GM19395 (cell line): ENCODE measurements around the gene CAMK2B.

Source experiments
- ATAC-seq: cut with Tn5 transposase; IDR thresholded peaks from one replicate; pipeline ENCODE4 v1.9.1; 2021; ENCODE audit warnings: mild to moderate bottlenecking, moderate library complexity; ENCODE audit not compliant: unreplicated experiment

CAMK2B gene

DNA sequence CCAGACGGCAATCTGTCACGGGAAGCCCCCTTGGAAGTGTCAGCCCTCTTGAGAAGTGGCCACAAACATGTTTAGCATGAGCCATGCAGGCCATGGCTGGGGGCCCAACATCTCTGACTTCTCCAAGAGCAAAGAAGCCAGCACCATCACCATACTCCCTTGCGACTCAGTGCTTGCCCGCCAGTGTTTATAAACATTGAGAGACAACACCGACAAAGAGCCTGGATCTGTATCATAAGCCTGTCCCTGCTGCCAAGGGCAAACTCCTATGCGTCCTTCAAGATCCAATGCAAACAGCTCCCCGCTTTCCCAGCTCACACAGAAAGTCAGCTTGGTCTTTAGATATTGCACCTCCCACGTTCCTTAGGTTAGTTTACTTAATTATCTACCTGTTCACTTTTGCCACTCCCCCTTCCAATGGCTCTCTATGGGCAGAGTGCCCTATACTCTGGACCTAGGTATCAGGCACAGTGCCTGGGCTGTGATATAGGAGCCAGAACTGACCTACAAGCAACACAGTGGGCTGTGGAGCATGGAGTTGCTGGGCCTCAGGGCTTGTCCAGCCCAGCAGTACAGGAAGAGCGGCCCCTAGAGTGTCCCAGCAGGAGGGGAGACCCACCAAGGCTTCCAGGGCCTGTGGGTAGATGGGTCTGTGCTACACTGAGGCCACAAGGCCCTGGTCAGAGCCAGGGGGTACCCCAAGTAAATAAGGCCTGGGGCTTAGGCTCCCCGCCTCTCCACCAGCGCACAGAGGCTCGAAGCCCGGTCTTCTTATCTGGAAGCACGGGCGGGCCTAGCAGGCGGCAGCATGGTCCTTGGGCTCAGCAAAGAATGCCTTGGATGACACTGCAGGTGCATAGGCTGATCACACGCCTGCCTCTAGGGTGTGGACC, 37.7 kb downstream of the CAMK2B start:
- ATAC-seq, result no peak

DNA sequence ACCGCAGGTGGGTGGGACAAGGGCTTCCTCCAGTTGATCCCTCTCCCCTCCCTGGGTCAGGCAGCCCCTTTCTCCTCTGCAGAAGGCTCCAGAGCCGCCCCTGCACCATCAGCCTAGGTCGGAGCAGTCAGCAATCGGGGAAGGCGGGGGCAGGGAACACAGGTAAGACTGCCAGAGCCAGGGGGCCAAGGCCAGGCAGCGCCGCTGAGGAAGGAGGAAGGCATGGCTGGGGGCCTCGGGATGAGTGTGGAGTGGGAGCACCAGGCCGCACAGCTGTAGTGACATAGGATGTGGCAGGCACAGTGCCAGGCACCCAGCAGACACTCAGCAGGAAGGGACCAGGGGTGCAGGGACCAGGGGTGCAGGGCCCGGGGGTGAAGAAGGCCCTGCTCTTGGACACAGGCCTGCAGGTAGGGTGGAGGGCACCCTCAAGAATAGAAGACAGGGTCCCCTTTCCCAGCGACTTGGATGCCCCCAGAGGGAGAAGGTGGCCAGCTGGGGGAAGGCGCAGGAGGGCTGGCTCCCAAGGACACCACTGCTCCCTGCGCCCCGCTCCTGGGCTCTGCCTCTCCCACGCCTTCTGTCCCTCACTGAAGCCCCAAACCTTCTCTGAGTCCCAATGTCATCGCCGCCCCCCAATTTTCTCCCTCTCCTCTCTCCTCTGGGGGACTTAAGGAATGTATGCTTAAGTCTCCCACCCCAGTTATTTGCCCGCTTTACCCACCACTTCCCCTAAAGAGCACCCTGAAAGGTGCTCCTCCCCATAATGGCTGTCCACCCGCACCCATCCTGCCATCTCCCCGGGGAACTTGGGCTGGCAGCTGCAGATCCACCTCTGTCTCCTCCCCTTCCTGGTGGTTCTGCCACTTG, 38.5 kb downstream of the CAMK2B start:
- no peak for ATAC-seq

DNA sequence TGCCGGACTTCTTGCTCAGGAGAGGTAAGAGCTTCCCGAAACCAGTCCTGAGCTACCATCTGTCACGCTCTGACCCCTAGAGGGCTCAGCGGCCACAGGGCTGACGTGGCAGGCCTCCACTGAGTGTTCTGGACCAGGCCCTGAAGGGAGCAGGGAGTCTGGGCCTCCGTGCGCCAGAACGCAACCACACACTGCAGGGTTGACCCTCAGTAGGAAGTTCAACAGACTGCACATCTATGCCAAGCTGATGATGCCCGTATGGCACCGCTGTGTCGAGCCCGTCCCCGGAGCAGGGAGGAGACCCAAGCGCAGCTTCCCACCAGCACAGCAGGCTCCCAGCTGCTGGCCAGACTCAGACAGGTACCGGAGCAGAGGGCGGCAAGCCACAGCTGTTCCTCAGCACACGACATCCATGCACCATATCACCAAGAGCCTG, 39.2 kb downstream of the CAMK2B start:
- no peak for ATAC-seq

DNA sequence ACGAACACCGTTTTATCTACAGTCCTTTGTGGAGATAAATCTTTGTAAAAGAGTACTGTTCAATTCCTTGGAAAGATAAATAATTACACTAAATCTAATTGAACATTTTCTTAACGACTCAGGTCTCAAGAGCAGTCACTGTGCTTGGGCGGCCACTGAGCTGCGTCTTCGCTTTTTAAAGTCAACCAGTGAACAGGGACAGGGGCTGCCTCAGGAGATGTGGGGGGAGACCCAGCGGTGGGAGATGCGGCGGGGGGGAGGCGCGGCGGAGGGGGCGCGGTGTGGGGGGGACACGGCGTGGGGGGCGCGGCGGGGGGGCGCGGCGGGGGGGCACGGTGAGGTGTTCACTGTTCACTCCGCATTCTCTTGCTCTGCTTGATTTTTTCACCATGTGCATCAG, 39.8 kb downstream of the CAMK2B start:
- no peak for ATAC-seq

DNA sequence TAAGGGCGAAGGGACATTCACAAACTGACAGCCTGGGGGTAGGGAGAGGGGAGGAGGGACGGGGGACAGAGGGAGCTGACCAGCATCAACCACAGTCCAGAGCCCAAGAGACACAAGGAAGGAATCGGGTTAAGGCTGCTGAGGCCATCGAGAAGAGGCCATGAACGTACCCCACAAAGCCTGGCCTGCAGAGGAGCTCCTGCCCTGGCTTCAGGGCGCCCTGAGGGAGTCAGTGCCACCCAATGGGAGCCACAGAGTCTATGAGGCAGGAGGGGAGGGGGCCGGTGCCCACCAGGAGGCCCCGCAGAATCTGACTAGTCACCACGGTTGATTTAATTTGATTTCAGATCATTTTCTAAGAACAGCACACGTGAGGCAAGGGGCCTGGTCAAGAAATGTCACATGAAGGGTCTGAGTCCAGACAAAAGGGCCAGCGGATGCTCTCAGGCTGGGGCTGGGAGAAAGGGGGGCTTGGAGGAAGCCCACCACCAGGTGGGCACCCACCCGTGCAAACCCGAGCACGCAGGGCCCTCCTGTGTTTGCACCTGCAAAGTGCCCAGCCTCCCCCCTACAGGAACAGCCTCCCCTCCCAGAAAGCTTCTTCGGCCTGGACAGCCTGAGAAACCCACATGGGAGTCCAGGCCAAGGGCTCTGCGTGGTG, 40.4 kb downstream of the CAMK2B start:
- ATAC-seq, result no peak

DNA sequence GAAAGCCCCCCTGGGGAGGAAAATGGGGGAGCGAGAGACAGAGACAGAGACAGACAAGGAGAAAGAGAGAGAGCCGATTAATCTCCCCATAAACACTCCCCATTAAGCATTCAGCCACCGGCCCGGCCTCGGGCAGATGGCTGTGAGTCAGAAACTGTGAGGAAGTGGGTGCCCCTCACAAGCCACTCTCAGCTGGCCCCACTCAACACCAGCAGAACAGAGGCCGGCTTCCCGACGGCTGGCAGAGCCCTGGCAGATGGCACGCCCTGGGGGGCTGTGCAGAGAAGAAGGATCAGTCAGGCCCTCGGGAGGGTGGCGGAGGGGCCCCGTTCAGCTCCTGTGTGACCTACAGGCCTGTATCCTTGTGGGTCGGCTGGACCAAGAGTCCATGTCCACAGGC, 41.2 kb downstream of the CAMK2B start:
- ATAC-seq, result no peak

DNA sequence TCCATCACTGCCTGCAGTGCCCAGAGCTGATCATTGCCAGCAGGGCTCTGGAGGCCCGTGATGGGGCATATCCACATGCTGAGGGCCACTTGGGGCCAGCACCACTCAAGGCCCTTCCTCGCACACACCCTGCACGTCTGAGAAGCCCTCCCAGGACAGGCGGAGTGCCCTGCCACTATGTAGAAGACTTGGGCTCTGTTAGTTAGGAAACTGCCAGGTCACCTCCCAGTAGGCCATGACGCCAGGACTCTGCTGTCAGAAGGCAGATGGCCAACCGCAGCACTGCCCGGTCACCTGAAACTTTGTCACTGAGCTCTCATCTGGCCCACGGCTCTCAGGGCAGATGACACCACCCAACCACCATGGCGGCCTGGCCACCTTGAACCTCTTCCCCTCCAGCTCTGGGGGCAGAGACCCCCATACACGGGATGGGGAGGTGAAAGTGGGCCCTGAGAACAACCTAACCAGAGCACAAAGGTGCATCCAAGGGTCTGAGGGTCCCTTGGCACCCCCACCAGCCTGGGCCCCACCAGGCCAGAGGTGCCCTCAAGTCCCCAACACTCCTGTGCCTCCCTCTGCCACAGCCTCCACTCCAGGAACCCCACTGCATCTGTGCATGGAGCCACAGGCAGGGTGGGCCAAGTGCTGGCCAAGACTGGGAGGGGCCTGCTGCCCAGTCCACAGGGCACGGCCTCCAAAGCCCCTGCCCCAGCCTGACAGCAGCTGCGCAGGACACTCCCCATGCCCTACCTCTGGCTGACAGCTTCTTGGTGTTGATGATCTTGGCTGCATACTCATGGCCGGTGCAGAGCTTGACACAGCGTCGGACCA, 41.8 kb downstream of the CAMK2B start:
- no peak for ATAC-seq

DNA sequence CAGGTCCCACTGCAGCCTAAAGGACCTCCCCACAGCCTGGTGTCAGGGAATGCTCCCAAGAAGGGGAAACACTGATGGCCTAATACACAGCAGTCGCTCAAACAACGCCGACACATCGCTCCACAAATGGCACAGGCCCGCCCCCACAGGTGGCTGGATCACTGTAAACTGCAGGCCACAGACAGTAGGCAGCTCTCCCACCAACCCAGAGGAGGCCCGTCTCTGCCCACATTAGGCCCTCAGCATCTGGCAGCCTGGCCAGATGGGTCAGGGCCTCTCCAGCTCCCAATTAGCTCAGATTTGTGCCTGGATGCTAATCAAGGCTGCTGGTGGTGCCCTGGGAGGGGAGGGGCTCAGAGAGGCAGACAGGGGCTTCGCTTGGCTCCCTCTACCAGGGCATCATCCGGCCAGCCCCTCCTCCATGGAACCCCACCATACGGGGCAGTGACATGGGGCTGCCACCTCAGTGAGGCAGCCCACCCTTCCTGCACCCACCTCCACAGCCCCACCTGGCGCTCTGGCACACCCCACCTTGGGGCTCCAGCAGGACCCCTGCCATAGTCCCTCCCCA, 42.7 kb downstream of the CAMK2B start:
- no peak for ATAC-seq

DNA sequence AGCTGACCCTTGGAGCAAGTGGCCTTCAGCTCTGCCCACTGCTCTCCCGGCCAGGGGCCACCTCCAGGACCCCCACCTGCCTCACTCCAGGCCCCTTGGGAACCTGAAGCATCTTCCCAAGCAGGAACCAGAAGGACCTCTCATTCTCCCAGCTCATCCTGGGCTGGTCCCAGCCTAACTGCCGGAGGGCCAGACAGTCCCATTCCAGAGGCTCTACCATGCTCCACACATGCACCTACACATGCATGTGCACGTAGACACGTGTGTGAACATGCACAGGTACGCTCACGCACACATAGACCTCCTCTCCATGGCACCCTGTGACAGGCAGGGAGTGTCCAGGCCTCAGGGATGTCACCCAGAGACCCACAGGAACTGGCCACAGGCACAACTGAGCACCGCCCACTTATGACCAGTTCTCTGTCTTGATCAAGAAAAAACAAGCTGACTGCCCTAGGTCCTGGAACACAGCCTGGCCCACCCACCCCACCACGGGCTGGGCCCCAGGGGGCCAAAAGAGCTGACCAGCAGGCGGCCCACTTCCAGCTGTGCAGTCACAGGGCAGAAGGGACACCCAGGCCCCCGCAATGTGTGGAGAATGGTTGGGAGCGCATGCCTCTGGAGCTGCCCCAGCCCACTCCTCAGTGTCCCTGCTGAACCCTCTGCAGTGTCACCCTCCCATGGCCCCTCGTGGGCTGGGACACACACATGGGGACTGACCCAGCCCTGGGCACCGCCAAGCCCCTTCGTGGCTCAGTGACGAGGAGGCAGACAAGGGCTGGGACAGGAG, 43.4 kb downstream of the CAMK2B start:
- no peak for ATAC-seq

DNA sequence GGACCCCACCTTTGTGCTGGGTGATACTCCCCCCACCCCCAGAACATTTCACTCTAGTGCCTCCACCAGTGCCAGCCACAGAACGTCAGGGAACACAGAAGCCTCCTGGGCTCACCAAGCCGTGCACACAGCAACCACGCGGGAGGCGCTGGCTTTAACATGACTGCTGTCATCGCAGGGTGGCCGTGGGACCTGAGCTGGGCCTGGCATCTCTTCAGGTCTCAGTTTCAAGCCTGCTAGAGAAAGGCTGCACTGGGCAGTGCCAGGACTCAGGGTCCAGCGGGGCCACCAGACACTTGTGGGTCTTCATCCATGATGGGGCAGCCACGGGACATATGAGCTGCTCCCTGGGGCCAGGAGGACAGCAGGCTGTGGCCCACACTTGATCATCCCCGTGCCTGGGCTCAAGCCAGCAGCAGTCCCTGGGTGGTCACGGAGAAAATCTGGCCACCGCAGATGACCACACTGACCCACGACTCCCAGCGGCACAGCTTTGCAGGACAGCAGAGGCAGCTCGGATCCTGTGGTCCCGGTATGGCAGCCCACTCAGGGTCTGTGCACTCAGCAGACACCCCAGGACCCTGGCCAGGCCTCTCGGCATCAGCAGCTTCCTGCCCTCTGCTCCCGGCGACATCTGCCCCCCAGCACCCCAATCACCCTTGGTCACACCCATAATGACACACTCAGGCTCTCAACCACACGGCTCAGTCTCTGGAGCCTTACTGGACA, 44.2 kb downstream of the CAMK2B start:
- no peak for ATAC-seq

DNA sequence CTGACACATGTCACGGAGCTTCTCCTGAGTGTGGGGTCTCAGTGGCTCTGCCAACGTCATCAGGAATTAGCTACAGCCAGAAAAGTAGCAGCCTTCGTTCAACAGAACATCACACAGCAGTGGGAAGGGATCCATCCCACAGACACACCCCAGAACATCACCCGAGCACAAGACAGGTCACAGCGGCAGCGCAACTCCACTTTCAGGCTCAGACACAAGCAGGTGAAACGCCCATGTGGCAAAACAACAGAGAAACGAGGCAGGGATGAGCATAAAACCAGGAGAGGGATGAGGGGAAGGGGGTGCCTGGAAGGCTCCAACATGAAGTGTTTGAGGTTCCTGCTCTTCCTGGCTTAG, 44.8 kb downstream of the CAMK2B start:
- no peak for ATAC-seq

DNA sequence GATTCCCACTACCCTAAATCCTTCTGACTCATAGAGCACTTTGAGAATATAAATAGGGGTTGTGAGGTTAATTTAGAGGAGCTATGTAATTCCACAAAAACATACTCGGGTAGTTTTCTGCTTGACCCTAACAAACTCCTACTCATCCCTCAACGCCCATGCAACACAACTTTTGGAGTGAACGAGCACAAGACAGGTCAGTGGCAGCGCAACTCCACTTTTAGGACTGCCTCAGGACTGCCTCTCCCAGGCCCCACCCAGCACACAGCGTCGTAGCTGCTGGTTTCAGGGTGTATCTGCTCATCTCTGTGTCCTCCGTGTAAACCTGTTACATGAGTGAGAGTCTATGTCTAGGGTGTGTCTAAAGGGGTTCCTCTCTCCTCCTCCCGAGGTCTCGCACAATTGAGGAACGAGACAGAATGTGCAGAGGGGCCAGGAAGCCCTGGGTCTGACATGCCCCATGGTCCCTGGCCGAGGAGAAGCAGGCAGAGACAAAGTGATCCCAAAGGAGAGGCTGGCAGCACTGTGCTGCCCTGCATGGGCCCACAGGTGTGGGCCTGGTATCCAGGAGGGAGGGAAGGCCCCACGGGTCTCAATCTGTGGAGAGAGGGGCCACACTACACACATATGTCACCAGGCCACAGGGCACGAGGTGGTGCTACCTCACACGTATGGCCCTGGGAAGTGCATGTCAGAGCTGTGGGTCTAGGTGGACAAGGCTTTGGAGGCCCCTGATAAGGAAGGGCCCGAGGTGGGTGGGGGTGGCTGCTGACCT, 45.5 kb downstream of the CAMK2B start:
- no peak for ATAC-seq

DNA sequence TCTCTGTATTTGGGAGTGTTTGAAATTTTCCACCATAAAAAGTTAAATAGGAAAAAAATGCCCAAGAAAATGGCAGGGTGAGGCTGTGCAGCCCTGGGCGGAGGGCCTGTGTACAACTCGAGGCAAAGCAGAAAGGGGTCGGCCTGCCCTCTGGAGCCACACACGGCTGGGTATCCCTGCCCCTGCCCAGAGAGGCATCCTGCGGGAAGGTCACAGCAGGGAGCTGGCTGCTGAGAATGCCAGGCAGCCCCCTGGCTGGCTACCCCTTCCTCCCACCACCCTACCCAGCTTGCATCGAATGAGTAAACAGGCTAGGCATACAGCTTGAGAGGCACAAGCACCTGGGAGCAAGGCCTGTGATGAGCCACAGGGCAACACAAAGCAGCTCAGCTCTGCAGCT, 46.1 kb downstream of the CAMK2B start:
- ATAC-seq, result no peak

DNA sequence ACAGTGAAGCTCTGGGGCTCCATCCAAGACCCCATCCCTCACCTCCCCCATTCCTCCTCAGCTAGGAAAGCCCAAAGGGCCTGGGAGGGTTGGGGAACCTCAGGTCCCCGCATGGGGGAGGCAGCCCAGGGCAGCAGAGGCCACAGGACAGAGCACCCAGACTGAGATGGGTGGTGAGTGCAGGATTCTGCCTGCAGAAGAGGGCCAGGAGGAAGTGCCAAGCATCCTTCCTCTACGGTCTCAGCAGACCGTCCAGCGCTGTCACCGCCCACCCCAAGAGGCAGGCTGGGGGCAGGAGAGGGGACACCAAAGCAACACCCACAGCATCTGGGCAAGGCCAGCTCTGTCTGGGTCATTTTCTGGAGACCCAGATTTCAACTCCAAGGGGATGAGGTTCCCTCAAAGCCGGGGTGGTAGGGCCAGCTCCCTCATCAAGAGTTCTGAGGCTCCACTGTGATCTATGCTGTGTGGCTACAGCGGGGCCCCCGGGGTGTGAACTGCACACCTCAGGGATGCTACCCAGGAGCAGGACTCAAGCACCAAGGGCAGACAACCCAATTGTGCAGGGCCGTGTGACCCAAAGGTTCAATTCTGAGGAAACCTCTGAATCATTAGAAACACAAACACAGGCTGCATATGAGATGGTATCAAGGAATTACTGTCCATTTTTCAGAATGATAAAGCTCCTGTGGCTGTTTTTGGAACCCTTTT, 46.8 kb downstream of the CAMK2B start:
- no peak for ATAC-seq

DNA sequence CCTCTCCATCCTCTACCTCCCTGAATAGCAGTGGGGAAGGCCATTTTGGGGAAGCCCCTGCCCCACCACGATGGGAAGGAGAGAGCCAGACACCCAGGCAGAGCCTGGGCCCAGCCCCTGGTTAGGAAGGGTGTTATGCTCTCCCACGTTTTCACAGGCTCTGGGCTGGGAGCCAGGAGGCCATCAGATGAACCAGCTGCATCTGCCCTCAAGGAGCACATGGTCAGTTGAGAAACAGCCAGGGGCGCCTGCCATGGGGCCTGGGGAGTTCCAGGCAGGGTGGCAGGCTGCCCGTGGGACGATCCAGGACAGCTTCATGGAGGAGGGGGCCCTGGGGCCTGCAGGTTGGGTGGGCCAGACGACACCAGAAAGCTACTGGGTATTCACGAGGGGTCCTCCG, 47.5 kb downstream of the CAMK2B start:
- no peak for ATAC-seq

DNA sequence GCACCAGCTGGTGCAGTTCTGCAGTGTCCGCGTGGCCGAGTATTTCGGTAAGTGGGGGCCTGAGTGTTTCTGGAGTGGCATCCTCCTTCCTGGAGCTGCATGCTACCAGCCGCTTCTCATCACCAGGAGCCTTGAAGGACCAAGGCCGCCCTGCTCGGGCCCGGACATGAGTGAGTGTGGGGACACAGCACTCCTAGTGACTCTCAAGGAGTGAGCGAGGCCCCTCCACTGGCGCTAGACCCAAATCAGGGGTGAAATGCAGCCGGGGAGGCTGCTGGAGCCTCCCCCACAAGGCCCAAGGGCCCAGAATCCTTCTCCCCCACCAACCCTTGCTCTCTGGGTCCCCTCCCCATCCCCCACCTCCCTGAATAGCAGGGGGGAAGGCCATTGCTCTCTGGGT, 48.0 kb downstream of the CAMK2B start:
- ATAC-seq, result no peak

DNA sequence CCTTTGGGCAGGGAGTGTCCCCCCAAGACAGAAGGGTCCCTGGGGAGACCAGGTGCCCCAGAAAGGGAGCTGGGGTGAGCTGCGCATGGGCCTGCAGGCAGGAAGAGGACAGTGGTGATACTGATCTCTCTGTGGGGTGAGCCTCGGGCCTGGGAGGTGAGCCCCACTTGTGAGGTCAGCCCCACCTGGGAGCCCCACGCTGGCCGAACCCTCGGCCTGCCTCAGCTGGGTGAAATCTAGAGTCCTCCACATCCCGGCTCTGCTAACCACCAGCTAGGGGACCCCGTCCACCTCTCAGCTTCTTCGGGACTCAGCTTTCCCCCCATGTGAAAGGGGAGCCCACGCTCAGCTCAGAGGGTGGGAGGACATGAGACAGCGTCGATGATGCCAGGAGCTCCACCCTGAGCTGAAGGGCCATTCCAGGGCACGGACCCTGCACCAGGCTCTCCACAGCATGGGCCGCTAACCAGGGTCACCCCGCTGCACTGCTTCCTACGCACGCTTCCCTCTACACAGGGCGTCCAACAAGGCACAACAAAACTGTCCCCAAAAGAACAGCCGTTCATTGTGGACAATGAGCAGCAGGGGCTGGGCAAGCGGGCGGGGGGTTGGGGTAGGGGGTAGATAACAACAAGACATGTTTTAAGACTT, 48.7 kb downstream of the CAMK2B start:
- no peak for ATAC-seq
